ENCODE measurements around the gene SPIRE1.
"Not testable (repeated sequence)": the region's sequence is repeated elsewhere in the genome, so short reads cannot be mapped to it uniquely, and the experiment has no call there.

Gene SPIRE1

DNA sequence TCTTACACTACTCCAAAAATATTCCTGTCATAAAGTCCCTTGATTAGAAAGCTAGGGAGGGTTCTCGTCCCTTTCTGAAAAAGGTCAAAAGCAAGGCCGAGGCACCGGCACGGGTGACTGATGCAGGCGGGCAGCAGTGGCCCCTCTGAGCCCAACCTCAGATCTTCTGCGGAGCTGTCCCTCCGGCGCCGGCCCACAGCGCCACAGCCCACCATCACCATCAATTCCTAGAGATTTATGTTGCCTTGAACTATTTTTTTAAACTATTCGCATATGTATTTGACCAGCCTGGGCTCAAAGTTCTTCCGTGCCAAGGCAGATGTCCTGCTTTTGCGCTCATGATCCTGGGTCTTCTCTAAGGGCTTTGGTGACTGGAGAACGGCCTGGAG is 223.4 kb downstream of the SPIRE1 start:
- DNase-seq, result no peak

DNA sequence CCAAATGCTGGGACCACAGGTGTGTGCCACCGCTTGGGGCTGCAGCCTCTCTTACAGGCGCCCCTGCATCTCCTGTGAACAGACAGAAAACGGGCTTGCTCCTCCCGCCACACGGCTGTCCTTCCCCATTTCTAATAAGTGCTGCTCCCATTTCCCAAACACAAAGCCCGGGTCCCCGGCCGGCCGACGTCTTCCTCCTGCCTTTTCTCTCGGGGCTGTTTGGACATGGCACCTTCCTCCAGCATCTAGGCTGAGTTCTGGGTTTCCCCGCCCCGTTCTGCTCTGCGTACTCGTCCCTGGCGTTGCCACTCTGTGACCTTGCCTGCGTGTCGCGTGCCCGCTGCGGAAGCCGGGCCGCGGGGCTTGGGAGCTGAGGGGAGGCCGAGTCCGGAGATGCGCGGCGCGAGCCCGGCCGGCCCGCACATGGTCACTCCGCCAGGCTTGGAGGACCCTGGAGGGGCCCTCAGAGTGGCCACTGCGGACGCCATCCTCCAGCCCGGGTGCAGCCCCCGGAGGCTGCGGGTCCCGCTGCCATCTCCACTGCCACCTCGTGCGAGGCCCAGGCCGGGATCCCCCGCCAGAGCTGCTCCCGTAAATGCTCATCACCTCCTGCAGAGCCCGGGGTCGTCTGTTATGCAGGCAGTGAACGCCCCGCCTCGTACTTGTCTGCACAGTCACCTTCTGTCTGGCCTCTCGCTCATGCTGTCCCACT is 223.9 kb downstream of the SPIRE1 start:
- DNase-seq, result no peak

DNA sequence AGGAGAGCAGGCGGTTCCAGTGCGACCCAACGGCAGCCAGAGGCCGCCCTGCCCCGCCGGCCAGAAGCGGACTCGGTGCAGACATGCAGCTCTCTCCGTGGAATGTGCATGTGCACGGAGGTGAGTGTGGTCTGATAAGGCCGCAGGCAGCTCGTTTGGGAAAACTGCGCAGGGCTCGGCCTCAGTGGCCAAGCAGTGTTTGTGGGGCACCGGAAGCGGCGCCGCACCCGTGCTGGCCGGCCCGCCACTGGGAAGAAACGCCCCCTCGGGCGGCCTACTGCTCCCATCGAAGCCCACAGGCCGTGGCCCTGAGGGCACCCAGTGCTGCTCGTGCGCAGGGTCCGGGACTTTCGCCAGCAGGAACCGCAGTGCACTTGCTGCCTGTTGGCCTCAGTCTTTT is 225.0 kb downstream of the SPIRE1 start:
- no peak for DNase-seq

DNA sequence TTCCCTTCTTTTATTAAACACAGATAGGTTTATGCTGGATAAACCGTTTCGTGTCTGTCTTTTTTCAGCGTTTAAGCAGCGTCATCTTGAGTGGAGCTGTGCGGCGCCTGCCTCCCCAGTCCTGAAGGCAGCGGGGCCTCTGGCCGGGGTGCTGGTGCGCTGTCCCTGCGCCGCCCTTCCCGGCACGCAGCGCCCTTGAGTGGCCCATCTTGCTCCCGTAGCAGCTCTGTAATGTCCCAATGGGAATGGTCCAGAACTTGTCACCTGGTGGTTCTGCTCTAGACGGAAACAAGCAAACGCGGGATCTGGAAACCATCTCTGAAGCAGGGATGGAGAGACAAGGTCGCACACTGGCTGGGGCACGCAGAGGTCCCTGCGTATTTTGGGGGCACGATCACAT is 225.7 kb downstream of the SPIRE1 start:
- no peak for DNase-seq

DNA sequence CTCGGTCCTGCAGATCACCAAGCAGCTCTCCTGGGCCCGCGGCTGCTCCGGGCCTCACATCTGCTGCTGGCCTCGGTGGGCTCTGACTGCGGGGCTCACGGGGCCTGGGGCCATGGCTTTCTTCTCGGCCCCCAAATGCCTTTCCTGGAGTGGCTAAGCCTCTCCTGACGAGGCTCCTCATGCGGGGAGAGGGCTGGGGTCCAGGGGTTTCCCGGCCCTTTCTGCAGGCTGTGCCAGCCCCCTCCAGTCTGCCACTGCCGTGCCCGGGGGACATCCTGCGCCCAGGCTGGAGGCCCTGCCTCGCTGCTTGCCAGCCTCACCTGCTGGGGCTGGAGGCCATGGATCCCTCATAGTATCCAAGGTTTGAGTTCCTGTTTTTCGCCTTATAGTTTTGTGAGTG is 226.3 kb downstream of the SPIRE1 start:
- no peak for DNase-seq

DNA sequence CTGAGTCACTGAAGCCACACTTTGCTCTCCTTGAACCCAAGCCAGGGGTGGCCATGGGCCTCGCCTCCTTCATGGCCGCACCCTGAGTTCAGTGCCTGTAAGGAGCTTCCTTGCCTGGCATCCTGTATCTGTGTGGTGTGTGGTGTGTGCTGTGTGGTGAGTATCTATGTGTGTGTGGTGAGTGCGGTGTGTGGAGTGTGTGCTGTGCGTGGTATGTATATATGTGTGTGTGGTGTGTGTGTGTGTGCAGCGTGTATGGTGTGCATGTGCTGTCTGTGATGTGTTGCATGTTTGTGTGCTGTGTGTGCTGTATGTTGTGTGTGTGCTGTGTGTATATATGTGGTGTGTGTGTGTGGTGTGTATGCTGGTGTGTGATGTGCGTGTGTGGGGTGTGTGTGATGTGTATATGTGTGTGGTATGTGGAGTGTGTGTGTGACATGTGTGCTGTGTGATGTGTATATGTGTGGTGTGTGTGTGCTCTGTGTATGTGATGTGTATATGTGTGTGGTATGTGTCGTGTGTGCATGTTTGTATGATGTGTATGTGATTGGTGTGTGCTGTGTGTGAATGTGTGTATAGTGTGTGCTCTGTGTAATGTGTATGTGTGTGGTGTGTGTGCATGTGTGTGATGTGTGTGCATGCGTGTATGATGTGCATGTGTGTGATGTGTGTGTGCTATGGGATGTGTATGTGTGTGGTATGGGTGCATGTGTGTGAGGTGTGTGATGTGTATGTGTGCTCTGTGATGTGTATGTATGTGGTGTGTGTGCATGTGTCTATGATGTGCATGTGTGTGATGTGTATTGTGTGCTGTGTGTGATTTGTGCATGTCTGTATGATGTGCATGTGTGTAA is 227.5 kb downstream of the SPIRE1 start:
- no peak for DNase-seq

DNA sequence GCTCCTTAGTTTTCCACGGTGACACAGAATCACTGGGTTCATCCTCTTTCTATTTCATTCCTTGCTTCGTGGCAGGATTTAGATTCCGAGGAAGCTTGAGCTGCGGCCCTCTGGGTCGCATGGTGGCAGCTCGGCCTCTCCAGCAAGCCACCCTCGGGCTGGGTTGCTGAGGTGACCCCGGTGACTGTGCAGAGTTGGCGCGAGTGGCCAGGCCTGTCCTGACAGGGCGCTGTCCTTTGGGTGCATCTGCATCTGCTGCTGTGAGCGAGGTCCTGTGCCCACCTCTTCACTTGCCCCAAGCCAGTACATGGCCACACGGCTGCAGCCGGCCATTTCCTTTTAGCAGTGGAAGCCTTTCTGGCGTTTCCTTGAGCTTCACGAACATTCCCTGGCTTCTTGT is 228.4 kb downstream of the SPIRE1 start:
- DNase-seq, result no peak

DNA sequence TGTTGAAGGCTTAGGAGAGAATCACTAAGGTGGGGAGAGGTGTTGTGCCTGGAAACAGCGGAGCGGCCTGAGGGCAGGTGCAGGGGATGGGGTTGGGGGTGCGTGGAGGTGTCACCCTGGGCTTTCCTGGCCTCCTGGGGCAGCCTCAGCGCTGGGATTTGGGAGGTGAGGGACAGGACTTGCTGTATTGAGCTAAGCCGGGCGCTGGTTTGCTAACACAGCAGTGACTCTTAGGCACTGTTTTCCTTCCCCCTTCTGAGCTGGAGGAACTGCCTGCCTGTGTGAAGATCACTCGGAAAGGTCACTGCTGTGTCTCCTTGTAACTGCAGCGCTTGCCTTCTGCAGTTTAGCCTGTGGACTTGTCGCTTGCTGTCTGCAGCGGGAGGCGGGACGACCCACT is 229.0 kb downstream of the SPIRE1 start:
- no peak for DNase-seq

DNA sequence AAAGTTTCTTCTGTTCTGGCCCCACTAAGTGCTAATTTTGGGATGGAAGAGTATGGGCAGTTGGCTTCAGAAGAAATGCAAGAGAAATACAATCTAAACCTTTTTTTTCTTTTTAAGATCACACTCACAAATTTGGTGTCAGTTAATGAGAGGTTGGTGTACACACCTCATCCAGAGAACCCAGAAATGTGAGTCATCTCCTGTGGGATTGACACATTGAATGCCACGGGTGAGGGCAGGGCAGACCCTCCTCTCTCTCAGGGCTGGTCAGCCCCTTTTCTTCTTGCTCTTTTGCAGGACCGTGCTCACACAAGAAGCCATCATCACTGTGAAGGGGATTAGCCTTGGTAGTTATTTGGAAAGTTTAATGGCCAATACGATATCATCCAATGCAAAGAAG is 231.0 kb downstream of the SPIRE1 start:
- no peak for DNase-seq

DNA sequence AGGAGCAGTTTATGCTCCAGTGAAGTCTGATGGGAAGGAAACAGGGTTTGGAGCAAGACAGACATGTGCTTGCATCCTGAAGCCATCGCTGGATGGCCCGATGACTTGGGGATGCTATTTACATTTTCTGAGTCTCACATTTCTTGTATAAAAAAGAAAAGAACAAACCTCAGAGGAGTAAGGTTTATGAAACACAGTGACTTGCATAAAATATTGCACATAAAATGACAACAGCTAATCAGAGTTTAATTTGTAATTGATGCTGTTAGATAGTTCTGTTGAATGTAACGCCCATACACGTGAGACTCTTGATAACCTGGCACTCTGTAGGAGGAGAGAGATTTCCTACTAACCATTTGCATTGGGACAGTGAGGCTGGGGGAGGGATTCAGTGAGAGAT is 233.7 kb downstream of the SPIRE1 start:
- no peak for DNase-seq

DNA sequence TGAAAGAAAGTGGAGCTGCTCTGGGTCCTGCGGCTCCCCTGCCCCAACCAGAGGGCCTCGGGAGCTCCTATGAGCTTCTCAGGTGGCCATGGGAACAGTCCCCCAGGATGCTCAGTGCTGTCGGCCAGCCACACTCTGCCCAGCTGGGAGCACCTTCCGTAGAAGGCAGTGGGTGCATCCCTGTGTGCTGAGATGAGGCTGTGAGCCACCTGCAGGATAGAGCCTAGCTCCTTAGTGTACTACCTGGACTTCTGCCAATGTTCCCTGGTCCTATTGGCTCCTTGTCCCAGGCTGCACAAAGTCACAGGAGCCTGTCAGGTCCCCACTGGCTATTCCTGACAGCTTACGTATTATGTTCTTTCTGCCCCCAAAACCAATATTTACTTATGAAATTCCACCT is 234.1 kb downstream of the SPIRE1 start:
- DNase-seq, result no peak

DNA sequence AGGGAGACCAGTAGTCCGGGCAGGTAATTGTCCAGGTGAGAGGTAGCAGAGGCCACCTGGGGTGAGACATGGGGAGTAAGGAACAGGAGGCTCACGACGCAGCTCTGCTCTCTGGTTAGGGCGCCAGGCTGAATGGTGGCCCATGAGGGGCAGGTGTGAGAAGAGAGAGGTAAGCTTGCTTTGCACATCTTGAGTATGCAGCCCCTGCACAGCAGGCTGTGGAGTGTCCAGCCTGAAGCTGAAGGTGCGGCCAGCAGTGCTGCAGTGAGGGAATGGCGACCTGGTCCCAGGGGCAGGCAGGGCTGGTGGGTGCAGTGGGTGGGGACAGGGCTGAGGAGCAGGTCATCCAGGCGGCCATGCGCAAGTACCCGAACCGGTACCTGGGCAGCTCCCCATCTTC is 234.5 kb downstream of the SPIRE1 start:
- DNase-seq, result no peak

DNA sequence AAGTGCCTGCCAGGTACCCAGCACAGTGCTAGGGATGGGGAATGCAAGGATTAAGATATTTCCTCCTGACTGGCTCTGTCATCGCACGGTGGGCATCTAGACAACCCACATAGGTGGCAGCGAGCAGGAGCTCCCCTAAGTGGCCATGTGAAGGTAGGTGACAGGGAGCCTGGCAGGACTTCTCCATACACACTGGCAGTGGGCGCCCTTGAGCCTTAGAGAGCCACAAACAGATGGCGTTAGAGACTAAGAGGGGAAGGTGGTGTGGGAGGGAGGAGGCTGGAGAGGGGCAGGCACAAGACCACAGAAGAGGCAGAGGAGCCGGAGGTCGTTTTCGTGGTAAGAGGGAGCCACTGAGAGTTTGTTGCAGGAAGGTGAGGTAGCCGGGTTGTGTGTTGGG is 235.0 kb downstream of the SPIRE1 start:
- DNase-seq, result no peak

DNA sequence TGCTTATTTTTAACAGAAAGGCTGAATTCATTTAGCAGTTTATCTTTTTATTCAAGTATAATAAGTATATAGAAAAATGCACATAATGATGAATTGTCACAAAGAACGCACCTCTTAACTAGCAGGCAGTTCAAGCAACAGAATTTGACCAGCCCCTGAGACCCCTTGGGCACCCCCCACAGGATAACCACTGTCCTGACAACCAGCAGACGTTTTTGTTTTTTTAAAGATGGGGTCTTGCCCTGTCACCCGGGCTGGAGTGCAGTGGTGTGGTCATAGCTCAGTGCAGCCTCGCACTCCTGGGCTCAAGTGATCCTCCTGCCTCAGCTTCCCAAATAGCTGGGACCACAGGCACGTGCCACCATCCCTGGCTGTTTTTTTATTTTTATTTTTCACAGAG is 236.2 kb downstream of the SPIRE1 start:
- no peak for DNase-seq

DNA sequence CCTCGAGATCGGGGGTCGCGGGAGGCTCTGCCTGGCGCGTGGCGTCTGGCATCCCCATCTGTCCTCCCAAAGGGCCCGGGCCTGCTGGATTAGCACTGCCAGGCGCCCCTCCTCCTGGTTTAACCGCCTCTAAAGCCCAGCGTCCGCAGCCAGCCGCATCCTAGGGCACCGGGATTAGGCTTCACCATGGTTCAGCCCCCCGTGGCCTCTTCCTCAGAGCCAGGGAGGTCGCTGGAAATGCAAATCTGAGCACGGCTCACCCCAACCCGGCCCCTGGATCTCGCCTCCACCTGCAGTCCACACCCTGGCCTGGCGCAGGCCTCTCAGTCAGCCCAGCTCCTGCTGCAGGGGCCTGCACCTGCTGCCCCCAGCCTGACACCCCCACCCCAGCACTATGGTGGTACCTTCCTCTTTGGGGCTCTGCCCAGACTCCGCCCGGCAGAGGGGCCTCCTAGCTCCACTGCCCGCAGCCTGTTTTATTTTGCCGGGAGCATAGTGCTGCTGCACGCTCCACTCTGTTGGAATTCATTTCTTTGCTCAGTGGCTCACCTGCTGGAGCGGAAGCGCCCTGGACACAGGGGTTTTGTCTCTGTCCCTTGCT is 237.0 kb downstream of the SPIRE1 start:
- DNase-seq, result no peak

DNA sequence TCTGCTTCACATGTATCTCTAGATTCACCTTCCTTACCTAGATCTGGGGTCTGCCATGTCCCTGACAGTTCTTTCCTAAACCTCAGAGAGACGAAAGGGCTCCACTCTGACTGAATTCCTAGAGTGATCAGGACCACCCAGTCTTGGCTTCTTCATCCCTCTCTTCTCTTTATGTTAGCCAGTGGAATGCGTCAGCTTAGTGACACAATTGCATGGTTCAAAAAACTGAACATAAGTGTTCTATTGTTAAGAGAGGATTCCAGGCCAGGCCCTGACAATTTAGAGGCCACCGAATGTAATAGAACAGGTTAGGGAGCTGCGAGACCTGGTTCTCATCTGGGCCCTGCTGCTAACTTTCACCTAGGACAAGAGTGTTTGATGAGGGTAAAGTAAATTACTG is 240.2 kb downstream of the SPIRE1 start:
- DNase-seq, result no peak

DNA sequence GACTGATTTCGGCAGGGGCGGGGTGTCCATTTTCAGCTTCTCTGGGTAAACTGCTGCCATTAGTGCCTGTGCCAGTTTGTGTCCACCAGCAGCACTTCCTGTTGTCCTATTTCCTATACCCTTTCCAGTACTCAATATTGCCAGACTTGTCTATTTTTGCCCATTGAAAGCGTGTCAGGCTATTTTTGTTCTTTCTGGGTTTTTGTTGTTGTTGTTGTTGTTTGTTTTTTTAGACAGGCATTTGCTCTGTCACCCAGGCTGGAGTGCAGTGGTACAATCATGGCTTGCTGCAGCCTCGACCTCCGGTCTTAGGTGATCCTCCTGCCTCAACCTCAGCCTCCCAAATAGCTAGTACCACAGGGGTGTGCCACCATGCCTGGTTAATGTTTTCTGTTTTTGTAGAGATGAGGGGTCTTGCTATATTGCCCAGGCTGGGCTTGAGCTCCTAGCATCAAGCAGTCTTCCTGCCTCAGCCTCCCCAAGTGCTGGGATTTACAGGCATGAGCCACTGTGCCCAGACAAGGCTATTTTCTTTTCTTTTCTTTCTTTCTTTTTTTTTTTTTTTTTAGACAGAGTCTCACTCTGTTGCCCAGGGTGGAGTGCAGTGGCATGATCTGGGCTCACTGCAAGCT is 241.7 kb downstream of the SPIRE1 start:
- no peak for DNase-seq

DNA sequence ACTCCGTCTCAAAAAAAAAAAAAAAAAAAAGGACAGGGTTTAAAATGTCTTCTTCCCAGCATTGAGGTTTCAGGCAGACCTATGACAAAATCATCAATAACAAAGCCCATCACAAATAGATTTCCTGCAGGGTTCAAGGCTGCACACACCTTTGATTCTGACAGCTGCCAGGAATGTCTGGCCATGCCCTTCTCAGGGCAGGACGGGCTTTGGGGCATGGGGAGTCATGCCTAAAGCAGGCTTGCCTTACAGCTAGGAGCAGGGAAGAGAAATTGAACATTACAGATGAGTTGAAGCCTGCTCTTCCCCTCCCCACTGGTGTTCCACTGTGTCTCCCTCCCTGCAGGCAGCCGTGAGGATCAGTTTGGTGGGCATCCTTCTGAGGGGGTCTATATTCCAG is 246.5 kb downstream of the SPIRE1 start:
- DNase-seq, result no peak

DNA sequence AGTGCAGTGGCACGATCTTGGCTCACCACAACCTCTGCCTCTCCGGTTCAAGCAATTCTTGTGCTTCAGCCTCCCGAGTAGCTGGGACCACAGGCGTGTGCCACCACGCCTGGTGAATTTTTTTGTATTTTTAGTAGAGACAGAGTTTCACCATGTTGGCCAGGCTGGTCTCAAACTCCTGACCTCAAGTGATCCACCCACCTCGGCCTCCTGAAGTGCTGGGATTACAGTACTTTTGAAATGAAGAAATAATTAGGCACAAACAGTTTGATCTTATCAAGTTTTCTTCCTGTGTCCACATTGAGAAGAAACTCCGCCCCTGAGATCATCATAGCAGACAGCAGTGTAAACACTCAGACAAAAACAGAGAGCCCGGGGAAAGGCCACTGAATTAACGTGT is 247.2 kb downstream of the SPIRE1 start:
- not testable (repeated sequence) for DNase-seq

DNA sequence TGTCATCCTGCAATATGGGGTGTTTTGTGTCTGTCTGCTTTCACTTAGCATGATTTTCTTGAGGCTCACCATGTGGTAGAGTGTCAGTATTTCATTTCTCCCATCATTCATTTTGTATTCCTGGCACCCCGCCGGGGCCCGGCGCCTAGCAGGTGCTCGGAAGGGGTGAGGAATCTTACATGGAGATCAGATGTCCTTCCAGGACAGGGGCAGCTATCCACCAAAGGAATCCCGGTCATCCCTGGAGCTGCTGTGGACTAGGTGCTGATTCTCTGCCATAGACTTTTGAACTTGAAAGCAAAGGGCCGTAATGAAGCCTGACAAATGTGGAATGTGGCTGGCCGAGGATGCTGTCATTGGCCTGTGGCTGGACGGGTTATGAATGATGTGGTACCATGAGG is 247.8 kb downstream of the SPIRE1 start:
- no peak for DNase-seq

DNA sequence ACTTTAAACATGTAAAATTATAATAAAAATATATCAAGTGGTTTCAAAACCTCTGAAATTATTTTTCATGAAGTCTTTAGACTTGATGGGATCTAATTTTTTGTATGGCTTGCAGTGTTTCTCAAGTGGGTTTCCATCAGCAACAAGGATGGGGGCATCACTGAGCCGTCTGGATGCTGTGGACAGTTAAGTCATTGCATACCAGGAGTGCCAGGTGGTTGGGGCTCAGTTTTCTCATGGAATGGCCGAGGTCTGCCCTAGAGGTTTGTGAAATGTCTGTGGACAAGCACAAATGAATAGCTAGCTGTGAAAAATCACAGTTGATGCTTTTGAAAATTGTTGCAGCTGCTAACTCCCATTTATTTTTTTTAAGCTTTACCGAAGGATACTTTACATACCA is 248.4 kb downstream of the SPIRE1 start:
- no peak for DNase-seq

DNA sequence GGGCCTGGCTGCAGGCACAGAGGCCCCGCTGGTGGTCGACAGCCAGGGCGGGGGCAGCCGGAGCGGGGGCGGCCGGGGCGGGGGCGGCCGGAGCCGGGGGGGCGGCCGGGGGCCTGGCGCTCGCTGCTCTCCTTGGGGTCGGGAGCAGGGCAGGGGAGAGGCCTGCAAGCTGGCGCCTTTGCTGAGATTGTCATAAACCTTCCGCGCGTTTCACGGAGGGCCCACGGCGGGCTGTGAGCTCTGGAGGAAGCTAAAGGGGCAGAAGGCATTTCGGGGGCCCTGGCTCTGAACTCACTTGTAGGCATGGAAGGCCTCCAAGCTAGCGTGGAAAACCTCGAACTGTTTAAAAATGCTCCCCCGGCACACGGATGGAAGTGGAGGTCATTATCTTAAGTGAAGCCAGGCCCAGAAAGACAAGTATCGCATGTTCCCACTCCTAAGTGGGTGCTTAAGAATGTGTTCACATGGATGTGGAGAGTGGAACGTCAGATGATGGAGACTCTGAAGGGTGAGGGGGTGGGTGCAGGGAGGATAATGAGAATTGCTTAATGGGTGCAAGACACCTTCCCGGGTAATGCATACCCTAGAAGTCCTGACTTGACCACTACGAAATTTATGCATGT is 249.5 kb downstream of the SPIRE1 start:
- DNase-seq, result no peak

Data from CD4-positive, alpha-beta T cell treated with Interleukin-12 subunit alpha and Interleukin-12 subunit beta, for 1 hour (primary cell).